GM19397 (cell line): ENCODE data around the gene LMO4.

Source experiments
- ATAC-seq: cut with Tn5 transposase; IDR thresholded peaks from one replicate; pipeline ENCODE4 v1.9.1; 2021; ENCODE audit warnings: mild to moderate bottlenecking, moderate library complexity; ENCODE audit not compliant: unreplicated experiment

Gene LMO4, protein sequence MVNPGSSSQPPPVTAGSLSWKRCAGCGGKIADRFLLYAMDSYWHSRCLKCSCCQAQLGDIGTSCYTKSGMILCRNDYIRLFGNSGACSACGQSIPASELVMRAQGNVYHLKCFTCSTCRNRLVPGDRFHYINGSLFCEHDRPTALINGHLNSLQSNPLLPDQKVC

DNA sequence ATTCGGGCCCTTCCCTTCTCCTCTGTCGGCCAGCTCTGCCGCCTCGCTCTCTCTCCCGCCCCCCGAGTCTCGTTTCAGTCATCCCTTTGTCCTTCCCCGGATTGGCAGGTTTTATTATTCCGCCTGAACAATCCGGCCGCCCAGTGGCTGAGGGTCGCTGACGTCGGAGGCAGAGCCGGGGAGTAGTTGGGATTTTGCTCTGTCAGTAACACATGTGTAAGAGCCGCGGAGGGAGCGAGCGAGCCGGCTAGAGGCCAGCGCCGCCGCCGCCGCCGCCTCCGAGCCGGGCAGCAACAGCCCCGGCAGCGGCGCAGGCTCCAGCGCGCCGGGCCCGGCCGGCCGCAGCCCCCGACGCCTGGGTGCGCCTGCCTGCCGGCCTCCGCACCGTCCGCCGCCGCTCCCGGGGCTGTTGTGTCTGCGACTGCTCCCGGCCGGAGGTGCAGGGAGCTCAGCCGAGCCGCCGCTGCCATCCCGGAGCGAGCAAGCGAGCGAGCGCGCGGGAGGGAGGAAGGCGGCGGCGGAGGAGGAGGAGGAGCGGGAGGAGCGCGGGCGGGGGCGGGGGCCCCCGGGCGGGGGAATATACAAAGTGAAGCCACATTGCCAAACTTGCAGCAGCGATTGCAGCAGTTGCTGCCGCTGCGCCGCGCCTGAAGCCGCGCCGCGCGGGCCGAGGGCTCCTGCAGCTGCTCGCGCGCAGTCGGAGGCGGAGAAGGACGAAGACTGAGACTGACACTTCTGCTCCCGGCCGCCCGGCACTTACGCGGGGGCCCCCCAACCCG lies at the start of gene LMO4:
LMO4 (plus strand) TSS at position 609 of the 779 bp plus-strand sequence. CDS start 3,136 bp downstream, outside the sequence.
- peak; percentile 79 for ATAC-seq

DNA sequence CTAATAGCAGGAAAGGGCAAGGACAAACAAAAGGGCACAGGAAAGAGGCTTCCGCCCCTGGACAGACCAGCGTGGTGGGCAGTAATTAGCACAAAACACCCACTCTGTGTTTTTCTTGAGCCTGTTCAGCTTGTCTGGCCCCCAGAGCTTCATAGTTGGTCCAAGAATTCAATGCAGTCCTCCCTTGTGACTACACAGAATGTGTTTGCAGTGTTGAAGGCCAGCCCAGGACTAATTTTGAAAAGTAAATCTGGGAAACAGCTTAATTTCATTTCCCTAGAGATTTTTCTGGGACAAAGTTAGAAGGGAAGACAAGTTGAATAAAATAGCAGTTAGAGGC lies 49.2 kb upstream of the LMO4 start:
- ATAC-seq = no peak

DNA sequence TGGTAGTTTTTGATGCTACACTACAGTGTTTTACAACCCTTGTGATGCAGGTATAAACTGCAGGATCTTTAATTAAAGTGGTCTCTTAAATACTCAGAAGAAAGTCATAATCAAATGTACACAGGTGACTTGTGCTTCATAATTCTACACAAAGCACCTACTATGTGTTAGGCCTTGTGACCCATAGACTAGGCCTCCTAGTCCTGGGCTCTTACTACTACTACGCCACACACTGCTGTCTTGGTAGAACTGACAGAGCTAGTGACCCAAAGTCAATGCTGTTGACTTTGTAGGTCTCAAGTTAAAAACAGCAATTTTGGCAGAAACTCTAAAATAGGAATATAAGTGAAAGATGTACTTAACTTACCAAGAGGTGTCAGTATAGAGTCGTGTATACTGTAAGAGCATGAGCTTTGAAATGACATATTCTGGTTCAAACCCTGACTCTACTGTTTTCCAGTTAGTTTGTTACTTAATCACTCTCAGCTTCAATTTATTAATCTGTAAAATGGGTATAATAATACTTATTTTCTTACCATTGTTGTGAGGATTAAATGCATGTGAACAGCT lies 48.6 kb upstream of the LMO4 start:
- ATAC-seq = no peak

DNA sequence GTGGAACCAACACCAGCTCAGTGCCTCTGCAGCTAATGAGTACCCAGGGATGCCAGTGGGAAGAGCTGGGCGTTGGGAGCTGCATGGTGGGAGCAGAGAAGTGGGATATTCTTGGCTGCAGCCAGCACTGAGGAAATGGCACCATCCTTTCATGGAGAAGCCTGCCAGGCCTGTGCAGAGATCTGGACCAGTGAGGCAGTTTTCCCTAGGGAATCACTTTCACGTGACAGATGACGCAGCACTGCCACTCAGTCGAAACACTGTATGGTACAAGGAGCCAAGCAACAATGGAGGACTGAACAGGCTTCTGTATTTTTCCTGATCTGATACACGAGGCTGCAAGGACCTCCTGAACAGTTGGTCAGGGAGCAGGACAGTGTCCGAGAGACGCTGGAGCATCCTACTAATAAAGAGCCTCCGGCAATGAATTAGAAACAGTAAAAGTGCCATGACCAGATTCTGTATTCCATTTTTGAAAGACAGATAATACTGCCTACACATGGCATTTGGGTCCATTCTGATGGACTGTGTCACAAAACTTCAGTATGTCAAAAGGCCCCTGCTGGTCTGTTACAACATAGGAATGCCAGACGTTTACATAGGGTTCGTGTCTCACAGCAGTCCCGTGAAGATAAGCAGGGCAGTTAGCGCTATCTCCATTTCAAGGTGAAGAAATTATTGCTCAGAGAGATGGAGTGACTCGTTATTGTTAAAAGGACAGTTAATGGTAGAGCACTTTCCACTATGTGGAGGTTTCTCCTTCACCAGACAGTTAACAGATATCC lies 44.0 kb upstream of the LMO4 start:
- ATAC-seq = no peak

DNA sequence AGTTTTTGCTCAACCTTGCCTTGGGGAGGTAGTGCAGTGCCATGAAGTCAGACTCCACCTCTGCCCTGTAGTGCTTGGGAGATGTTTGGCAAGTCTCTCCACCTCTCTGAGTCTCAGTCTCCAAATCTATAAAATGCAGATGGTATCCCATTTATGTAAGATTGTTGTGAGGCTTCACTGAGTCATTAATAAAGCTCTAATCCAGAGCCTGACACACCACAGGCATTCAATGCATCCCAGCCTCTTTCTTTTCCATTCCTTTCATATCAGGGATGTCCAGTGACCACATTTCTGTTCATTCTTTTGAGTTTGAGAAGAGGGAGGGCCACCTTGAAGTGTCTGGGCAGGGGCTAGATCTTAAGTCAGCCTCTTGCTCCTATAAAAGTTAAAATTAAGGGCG lies 37.6 kb upstream of the LMO4 start:
- no peak for ATAC-seq

DNA sequence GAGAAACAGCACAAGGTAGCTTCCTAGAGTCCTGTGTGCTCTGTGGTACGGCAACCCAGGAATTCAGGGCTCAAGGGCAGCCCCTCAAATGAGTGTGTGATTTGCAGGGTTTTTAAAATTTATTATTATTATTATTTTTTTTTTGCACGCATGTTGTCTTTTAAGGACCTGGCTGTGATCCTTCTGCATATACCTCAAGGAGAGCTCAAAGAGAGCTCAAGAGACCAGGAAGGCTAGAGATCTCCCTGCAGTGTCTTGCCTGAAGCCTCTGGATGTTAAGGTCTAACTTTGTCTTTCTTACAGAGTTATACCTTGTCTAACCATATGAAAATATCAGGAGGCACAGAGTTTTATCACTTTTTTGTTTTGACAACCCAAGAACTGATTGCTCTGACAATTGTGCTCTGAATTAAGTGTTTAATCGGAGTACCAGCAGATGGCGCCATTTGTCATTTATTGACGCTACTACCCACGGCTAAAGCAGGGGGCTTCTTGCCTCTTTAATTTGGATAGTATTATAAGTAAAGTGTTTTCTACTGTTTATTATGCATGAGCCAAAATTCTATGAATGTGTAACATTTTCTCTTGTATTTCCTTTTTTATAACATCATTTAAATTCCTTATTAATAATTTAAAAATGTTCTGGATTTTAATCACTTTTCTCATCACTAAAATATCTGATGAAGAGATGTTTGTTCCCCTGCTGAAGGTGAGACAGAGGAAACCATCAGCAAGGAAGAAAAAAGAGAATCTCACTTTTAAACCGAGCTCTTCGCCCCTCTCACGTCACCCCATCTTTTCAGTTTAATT lies 35.8 kb upstream of the LMO4 start:
- ATAC-seq = no peak

DNA sequence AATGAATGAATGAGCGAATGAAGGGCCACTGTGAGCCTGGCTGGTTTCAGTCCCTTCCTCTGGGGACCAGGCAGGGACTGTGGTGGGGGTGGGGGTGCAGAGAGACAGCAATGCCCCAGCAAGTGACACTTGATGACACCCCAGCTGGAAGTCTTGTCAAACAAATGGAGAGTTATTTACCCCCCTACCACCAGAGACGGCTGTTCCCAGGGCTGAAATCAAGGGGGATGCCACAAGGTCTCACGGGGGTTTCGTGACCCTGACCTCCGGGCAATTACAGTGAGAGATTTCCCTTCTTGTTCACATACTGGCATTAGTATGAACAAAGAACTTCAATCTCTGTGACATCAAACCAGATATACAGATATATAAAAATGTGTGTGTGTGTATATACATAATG lies 34.0 kb upstream of the LMO4 start:
- no peak for ATAC-seq

DNA sequence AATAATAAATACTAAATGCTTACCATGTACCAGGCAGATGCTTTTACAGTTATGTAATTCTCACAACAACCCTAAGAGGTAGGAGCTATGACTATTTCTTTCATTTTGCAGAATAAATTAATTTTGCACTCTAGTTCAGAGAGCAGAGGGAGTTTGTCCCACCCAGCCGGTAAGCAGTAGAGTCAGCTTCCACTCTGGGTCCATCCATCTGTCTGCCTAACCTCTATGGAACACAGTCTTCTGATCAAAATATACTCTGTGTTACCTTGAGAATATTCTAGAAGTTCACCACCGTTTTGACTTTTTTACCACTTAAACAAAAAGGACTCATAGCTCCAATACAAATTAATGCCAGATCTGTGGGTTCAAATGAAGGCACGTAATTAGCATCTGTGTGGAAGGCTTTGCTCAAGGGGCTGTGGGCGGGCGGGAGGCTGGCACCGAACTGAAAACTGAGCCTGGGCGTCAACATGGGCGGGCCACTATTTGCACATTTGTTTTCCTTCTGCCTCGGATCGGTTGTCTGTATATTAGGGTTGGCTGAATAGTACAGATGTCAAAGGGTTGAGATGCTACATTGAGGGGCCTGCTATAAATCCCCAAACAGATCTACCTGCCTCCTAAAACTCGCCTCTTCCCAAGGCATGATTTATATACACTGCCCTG lies 33.1 kb upstream of the LMO4 start:
- ATAC-seq = no peak

DNA sequence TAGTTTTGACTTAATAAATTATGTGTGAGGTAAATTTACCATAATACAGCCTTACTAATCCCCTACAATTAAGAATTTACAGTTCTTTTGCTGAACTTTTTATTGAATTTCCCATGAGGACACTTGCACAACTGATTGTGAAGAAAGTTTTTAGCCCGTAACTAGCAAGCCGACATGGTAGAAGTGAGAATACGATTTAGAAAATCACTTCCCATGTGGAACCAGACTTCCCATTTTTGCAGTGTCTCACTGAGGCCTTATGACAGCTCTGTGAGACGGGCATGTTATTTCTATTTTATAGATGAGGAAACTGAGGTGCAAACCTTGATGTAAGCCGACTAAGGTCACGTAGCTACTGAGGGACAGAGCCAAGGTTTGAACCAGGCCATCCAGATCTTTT lies 32.5 kb upstream of the LMO4 start:
- no peak for ATAC-seq

DNA sequence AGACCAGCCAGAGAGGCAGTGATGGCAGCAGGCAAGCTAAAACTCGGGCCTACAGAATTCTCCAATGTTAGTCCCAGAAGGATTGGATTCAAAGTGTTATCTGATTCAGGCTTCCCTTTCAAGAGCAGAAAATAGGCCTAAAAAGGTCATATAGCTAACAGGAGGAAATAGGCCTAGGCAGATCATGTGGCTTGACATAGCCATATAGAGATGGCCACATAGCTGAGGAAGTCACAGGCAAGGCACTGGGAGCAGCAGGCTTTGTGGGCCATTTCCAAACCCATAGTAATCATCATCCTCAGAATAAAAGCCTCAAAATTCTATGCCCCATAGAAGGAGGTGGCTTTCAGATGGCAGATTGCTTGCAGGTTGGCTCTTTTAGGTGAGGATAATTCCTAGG lies 29.0 kb upstream of the LMO4 start:
- no peak for ATAC-seq

DNA sequence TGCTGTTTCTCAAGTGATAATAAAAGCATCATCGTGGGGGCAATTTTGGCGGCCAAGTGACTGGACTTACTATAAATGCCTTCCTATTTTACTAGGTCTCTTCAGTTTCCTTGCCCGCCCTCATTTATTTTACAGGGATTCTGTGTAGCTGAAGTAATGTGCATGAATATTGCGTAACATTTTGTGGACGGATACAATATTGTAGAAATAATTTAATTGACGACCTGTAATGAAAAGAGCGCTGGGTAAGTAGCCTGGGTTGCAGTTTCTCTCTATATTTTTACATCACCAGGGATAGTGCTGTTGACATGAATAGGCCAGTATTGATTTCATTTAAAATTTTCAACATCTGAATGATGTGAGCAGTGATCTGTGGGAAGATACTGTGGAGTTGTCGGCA lies 28.1 kb upstream of the LMO4 start:
- ATAC-seq = no peak

DNA sequence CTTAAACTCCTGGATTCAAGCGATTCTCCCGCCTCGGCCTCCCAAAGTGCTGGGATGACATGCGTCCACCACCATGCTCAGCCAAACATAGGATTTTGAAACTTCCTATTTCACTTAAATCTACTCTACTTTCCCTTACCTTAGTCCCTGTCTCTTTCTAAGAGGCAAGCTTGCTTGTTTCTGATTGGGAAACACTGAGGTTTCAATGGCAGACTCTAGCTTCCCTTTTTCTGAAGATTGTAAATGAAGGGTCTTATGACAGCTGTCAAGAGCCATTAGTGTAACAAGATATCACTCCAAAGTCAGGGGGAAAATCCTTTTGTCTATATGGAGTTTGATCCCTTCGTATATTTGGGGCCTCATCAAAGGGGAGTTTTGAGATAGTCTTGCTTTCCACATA lies 23.5 kb upstream of the LMO4 start:
- no peak for ATAC-seq

DNA sequence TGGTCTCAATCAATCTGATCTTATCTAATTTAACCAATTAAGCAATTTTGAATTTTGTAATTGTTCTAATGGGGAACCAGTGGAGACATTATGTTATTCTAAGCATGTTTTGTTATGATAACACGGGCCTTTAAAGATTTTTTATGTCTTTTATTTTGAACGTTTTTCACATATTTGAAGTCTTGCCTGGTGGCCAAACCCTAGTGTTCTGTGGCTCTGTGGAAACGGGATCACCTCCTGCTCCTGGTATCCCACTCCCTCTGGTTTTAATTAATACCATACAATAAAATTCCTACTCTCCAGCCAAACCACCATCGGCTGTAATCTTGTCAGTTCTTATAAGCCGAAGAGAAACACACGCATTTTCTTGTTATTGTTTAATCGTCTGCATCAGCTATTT lies 22.9 kb upstream of the LMO4 start:
- no peak for ATAC-seq

DNA sequence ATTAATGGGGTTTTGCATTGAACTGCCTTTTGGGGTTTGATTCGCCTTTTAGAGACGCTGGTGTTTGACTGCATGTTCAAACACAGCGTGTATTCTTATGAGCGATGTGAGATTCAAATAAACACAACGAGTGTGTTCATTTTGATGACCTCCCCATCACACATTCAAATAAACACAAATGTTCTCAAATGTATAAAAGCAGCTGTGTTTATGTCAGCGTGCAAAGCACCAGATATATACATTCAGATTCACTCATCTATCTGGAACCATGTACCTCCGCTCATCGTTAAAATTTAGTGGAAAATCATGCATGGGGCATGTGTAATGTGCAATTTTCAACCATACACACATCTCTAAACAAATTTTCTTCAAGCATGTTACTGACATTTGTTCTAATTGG lies 21.4 kb upstream of the LMO4 start:
- no peak for ATAC-seq

DNA sequence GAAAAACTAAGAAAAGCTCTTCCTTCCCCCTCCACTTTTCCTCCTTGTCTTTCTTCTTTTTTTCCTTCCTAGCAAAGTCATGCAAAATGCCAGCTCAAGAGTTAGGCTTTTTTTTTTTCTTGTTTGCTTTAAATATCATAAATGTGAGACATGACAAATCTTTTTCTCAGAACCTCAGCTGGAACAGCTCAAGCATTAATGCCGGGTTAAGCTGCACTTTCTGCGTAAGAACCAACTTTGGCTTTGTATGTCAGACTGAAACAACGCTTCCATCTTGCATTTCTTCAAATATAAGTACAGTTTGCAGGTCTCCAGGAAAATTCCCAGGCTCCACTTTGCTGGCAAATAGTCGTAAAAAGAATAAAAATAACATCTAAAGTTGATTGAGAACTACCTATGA lies 20.7 kb upstream of the LMO4 start:
- ATAC-seq = no peak

DNA sequence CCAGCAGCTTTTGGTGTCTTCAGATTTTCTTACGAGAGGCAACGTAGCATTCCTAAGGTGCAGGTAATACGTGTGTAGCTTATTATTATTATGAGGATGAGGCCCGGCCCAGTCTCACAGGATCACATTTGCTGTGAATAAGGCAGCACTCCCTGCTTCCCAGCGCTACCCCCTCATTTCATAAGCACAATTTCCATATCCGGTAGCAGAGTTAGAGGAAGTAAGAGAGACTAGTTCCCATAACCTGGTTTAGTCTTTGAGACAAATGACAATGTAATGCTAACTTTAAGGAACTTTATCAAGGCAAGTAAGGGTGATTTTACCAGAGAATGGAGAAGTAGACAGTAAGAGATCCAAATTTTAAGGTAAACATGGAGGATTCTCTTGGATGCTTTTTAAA lies 14.6 kb upstream of the LMO4 start:
- ATAC-seq = no peak

DNA sequence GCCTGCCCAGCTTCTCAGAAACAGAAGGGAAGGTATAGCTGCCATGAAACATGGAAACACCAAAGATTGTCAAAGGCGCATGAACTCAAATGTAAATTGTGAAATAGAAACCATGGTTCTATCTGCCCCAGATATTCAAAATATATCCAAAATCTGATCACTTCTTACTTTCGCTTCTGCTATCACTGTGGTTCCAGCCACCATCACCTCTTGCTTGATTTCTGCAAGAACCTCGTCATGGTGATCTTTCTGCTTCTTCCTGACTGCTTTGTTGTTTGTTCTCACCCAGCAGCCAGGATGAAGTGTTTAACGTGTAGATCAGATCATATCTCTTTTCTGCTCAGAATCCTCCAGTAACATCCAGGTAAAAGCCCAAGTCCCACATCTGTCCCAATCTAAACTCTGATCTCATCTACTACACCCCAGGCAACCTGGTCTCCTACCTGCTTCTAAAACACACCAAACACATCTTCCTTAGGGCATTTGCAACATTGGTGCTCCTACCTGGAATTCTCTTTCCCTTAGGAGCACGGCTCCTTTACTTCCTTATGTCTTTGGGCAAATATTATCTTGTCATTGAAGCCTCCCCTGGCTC lies 10.5 kb upstream of the LMO4 start:
- no peak for ATAC-seq

DNA sequence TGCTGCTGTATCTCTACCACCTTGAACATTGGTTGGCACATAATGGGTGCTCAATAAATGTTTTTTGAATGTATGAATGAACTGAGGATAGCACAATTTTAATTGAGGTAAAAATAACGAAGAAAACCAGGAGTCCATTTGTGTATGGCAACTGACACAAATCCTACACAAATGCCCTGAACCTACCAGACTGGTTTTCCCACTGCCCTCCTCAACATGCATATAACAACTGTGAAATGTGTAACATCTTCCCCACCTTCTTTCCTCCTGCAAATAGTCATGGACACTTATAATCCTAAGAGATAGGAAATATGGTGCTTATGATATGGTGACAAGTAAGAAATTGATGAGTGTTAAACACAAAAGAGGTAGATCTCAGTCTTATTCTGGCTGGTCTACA lies 9.9 kb upstream of the LMO4 start:
- ATAC-seq = no peak

DNA sequence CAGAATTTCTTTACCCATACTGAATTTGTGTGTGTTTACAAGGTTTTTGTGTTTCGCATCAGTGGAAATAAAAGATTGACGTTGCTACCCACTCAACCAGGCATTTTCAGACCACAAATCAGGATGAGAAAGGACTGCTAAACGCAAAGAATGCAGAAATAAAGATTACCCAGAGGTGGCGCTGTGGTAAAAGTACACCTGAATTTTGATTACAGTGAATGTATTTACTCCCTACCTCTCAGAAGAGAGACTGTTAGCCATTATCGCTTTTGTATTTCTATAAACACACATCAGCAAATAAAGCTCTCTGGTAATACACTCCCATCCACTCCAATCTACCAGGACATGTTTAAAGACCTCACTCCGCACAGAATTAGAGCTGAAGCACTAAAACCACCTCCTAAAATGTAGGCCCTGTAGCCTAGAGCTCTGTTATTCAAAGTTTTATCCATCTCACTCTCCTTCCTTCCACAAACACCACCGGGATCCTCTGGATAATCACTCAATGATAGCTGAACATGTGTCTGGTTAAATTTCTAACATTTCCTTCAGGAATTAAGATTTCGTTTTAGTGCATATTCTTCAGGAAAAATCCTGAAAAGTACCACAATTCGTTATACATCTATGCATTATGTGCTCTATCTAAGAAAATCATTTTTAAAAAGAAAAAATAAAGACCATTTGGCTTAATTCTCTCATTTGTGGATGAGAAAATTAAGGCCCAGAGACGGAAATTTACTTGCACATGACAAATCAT lies 2.5 kb upstream of the LMO4 start:
- no peak for ATAC-seq
